RWPE1 (cell line): ENCODE results near the gene ARHGAP33.

ENCODE experiments used
- CTCF ChIA-PET: fragments of 350-600 bp; sonication (Branson Sonifier 250); formaldehyde crosslinking; extraction: SDS; loops from one replicate; lab custom pipeline; 2021; lab: Yijun Ruan, JAX
- POLR2A ChIA-PET: fragments of 400-600 bp; formaldehyde crosslinking; extraction: SDS; loops from one replicate; lab custom pipeline; 2020; ENCODE audit warnings: antibody characterized with exemption; ENCODE audit not compliant: low non-redundant PET; lab: Yijun Ruan, JAX
- DNase-seq: peaks from one replicate; pipeline ENCODE4 v3.0.0; 2012; ENCODE audit warnings: low spot score
- H3K27ac ChIP-seq: fragments of 450-650 bp; 2 replicates; pipeline ENCODE4 v1.5.1; 2017
- CTCF ChIP-seq: fragments of 450-650 bp; conservative IDR thresholded peaks from 2 replicates; pipeline ENCODE4 v1.5.1; 2017; ENCODE audit warnings: low read depth, mild to moderate bottlenecking

ARHGAP33 gene

GRCh38 chr19:35777961-35778360 lies 2.6 kb downstream of the ARHGAP33 start:
- ChIA-PET CTCF (interaction anchor here (0.6 kb wide), 1 partner anchor 214 kb away, joined by 4 read pairs; no protein-coding TSS in a partner anchor), POLR2A (no interaction called here)
- no peak overlapping the region for H3K27ac ChIP-seq
- no peak for TF ChIP-seq CTCF
- DNase-seq, result no peak

GRCh38 chr19:35779033-35779432 lies 3.7 kb downstream of the ARHGAP33 start:
- no peak overlapping the region for H3K27ac ChIP-seq
- no peak for DNase-seq
- no peak for TF ChIP-seq CTCF
- POLR2A ChIA-PET, result interaction anchor here (0.7 kb wide), 1 partner anchor 270 kb away, joined by 3 read pairs; no protein-coding TSS in a partner anchor
- CTCF ChIA-PET, result no interaction called here

GRCh38 chr19:35780058-35780457 lies 4.7 kb downstream of the ARHGAP33 start:
- DNase-seq, result no peak
- H3K27ac ChIP-seq, result no peak overlapping the region
- ChIA-PET CTCF (no interaction called here), POLR2A (no interaction called here)
- no peak for TF ChIP-seq CTCF

- CTCF ChIA-PET, result no interaction called here
- no peak for TF ChIP-seq CTCF
- POLR2A ChIA-PET, result no interaction called here
- no peak for DNase-seq
- no peak overlapping the region for H3K27ac ChIP-seq
These were observed 5.4 kb downstream of the ARHGAP33 start for GRCh38 chr19:35780717-35781116.

GRCh38 chr19:35781650-35782049 lies 6.3 kb downstream of the ARHGAP33 start:
- TF ChIP-seq CTCF, result no peak
- ChIA-PET CTCF (no interaction called here), POLR2A (no interaction called here)
- no peak for DNase-seq
- no peak overlapping the region for H3K27ac ChIP-seq

GRCh38 chr19:35782589-35782988 lies 7.2 kb downstream of the ARHGAP33 start:
- no peak for DNase-seq
- H3K27ac ChIP-seq, result no peak overlapping the region
- POLR2A ChIA-PET, result no interaction called here
- TF ChIP-seq CTCF, result no peak
- CTCF ChIA-PET, result no interaction called here
